Stimulated activated CD4-positive, alpha-beta T cell treated with anti-CD3 and anti-CD28 coated beads, Interleukin-1b, Interleukin-23, amount 100 ng/mL, for 24 hours (primary cell): ENCODE data around the gene ZNF544.
"Not testable (repeated sequence)": the region's sequence is repeated elsewhere in the genome, so short reads cannot be mapped to it uniquely, and the experiment has no call there.

ENCODE experiments used
- DNase-seq, 4 experiments: peaks; one replicate each; pipeline ENCODE4 v3.0.0-alpha.2; 2020; ENCODE audit warnings: low read depth in 4 of 4, low spot score in 1 of 4

ZNF544 gene

DNA sequence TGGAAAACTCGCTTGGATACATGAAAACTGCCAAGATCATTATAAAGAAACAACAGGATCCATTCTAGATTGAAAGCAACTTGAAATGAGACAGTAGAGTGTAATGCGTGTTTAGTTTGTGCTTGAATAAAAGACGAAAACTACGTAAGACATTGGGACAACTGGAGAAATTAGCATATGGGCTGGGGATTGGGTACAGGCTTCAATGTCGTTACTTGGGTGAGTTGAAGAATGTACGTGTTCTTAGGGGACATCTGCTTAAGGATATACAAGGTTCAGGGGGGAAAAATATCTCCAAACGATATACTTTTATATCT, 76.0 kb downstream of the ZNF544 start:
- DNase-seq: no peak

- DNase-seq: peak; percentile 76 to 91 (median 86)
These were observed 76.6 kb downstream of the ZNF544 start, which contains the start of gene ERVK3-1 for GRCh38 chr19:58305065-58305931. ERVK3-1 (plus strand) TSS chr19:58305377; CDS start chr19:58312169, 6,792 bp downstream.

DNA sequence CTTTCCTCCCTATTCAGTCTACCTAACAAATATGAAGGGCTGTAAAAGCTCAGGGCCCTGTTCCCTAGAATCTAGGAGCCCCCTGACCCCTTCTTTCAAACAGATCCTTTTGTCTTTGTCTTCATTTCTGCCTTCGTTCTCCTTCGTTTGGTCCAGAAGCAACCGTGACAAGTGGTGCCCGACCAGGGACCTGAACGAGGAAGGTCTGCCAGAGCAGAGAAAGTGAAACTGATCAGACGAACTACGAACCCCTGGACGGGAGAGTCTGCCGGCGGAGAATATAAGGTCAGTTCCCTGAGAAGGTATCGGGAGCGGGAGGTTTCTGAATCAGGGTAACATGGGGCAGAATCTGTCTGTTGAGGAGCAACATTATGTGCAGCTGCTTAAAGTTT, 77.2 kb downstream of the ZNF544 start:
- no peak for DNase-seq

- DNase-seq: no peak
These were observed 79.0 kb downstream of the ZNF544 start for GRCh38 chr19:58307736-58308135.

- not testable (repeated sequence) for DNase-seq
These were observed 82.0 kb downstream of the ZNF544 start for GRCh38 chr19:58310685-58311084.

DNA sequence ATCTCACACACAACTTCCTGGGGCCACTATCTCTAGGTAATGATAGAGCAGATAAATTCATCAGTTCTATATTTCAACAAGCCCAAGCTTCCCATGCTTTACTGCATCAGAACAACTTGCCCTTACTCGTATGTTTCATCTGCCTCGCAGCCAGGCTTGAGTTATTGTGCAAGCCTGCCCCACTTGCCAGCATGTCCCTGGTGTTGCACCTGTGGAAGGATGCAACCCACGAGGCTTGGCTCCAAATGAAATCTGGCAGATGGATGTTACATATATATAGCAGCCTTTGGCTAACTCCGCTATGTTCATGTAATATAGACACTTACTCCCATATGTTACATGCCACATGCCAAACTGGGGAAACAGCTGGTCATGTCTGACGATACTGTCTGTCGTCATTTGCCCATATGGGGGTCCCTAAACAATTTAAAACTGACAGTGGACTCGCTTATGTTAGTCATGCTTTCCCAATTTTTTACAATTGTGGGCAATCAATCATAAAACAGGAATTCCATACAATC, 82.7 kb downstream of the ZNF544 start:
- no peak for DNase-seq
